Adipocyte (in vitro differentiated cells): ENCODE data around the gene CAMTA1.

ENCODE experiments used
- DNase-seq: peaks from one replicate; pipeline ENCODE4 v3.0.0-alpha.2; 2015; ENCODE audit warnings: low read depth
- H3K27me3 ChIP-seq: replicated peaks from 2 replicates; pipeline ENCODE4 v1.7.0; 2013; ENCODE audit warnings: mild to moderate bottlenecking, low read length, moderate library complexity; ENCODE audit not compliant: control insufficient read depth, insufficient read depth
- H3K36me3 ChIP-seq: 2 replicates; pipeline ENCODE4 v1.7.0; 2013; ENCODE audit warnings: low read length, mild to moderate bottlenecking, moderate library complexity; ENCODE audit not compliant: control insufficient read depth, insufficient read depth, severe bottlenecking
- H3K4me1 ChIP-seq: 2 replicates; pipeline ENCODE4 v1.7.0; 2013; ENCODE audit warnings: mild to moderate bottlenecking, low read length, moderate library complexity; ENCODE audit not compliant: control insufficient read depth, insufficient read depth
- H3K4me3 ChIP-seq: 2 replicates; pipeline ENCODE4 v1.7.0; 2013; ENCODE audit warnings: mild to moderate bottlenecking, low read length, moderate library complexity
- H3K9ac ChIP-seq: 2 replicates; pipeline ENCODE4 v1.7.0; 2013; ENCODE audit warnings: mild to moderate bottlenecking, low read length, moderate library complexity
- H3K9me3 ChIP-seq: 2 replicates; pipeline ENCODE4 v1.7.0; 2013; ENCODE audit warnings: mild to moderate bottlenecking, low read length, moderate library complexity; ENCODE audit not compliant: control insufficient read depth

Gene CAMTA1

DNA sequence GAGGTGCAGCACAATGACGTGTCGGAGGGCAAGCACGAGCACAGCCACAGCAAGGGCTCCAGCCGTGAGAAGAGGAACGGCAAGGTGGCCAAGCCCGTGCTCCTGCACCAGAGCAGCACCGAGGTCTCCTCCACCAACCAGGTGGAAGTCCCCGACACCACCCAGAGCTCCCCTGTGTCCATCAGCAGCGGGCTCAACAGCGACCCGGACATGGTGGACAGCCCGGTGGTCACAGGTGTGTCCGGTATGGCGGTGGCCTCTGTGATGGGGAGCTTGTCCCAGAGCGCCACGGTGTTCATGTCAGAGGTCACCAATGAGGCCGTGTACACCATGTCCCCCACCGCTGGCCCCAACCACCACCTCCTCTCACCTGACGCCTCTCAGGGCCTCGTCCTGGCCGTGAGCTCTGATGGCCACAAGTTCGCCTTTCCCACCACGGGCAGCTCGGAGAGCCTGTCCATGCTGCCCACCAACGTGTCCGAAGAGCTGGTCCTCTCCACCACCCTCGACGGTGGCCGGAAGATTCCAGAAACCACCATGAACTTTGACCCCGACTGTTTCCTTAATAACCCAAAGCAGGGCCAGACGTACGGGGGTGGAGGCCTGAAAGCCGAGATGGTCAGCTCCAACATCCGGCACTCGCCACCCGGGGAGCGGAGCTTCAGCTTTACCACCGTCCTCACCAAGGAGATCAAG lies 878.3 kb downstream of the CAMTA1 start:
- H3K4me1 ChIP-seq: no peaks in the 10 kb centered on the region
- no peak overlapping the region for H3K4me3 ChIP-seq
- no peaks in the 10 kb centered on the region for H3K9me3 ChIP-seq
- DNase-seq: no peak
- peaks cover 21% of the 10 kb centered on the region for H3K27me3 ChIP-seq
- no peak overlapping the region for H3K9ac ChIP-seq
- no peaks in the 10 kb centered on the region for H3K36me3 ChIP-seq

- no peaks in the 10 kb centered on the region for H3K9me3 ChIP-seq
- DNase-seq: no peak
- no peak overlapping the region for H3K9ac ChIP-seq
- no peaks in the 10 kb centered on the region for H3K36me3 ChIP-seq
- no peaks in the 10 kb centered on the region for H3K4me1 ChIP-seq
- peaks cover 21% of the 10 kb centered on the region for H3K27me3 ChIP-seq
- no peak overlapping the region for H3K4me3 ChIP-seq
Observed at GRCh38 chr1:7664147-7664892, 879.1 kb downstream of the CAMTA1 start.

GRCh38 chr1:7664893-7665250 lies 879.6 kb downstream of the CAMTA1 start:
- no peak for DNase-seq
- Histone ChIP-seq H3K9ac (no peak overlapping the region), H3K9me3 (no peaks in the 10 kb centered on the region), H3K4me1 (peaks cover 3% of the 10 kb centered on the region), H3K4me3 (no peak overlapping the region), H3K27me3 (peaks cover 21% of the 10 kb centered on the region), H3K36me3 (no peaks in the 10 kb centered on the region)

- H3K9me3 ChIP-seq: no peaks in the 10 kb centered on the region
- no peaks in the 10 kb centered on the region for H3K36me3 ChIP-seq
- no peak for DNase-seq
- H3K4me3 ChIP-seq: no peak overlapping the region
- peaks cover 12% of the 10 kb centered on the region for H3K4me1 ChIP-seq
- H3K27me3 ChIP-seq: peaks cover 19% of the 10 kb centered on the region
- H3K9ac ChIP-seq: no peak overlapping the region
Observed at GRCh38 chr1:7666249-7666648, 881.0 kb downstream of the CAMTA1 start.

GRCh38 chr1:7667159-7667558 lies 881.9 kb downstream of the CAMTA1 start:
- Histone ChIP-seq H3K9me3 (no peaks in the 10 kb centered on the region), H3K4me3 (no peak overlapping the region), H3K36me3 (no peaks in the 10 kb centered on the region), H3K9ac (no peak overlapping the region), H3K27me3 (peaks cover 16% of the 10 kb centered on the region), H3K4me1 (peaks cover 12% of the 10 kb centered on the region)
- no peak for DNase-seq

GRCh38 chr1:7667625-7668218 lies 882.5 kb downstream of the CAMTA1 start:
- H3K9ac ChIP-seq: no peak overlapping the region
- H3K4me3 ChIP-seq: no peak overlapping the region
- peaks cover 14% of the 10 kb centered on the region for H3K27me3 ChIP-seq
- no peaks in the 10 kb centered on the region for H3K9me3 ChIP-seq
- no peaks in the 10 kb centered on the region for H3K36me3 ChIP-seq
- DNase-seq: peak; percentile 94
- peaks cover 12% of the 10 kb centered on the region for H3K4me1 ChIP-seq

DNA sequence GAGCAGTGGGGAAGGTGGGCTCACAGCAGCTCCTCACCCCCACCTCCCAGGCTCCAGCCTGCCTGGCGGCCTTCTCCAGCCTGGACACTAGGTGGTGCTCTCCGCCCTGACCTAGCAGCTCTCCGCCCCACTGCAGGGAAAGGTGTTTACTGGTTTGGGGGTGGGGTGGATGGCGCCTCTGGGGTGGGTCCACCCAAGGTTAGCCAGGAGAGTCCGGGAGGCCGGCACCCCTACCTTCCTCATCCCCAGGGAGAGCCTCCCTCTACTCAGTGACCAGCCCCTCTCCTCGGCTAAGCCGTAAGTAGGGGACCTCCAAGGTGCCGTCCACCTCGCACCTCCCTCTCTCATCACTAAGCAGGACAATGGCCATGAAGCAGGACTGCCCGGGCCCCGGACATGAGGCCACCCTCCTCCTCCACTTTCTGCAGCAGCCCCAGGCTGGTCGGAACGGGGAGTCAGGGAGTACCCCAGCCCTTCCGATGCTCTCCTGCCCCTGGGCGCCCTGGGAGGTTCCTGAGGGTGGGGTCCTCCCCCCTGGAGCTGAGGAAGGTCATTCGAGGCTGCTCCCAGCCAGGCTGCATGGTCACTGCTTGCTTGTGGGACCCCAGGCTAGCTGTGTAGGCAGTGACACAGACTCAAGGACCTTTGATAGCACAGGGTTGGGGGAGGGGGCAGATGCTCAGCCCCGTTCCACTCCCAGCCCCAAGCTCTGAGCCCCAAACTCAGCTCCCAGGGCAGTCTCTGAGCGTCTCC lies 884.5 kb downstream of the CAMTA1 start:
- Histone ChIP-seq H3K4me1 (peaks cover 12% of the 10 kb centered on the region), H3K27me3 (peaks cover 24% of the 10 kb centered on the region), H3K36me3 (no peaks in the 10 kb centered on the region), H3K4me3 (no peak overlapping the region), H3K9me3 (no peaks in the 10 kb centered on the region), H3K9ac (no peak overlapping the region)
- DNase-seq: peak; percentile 61

DNA sequence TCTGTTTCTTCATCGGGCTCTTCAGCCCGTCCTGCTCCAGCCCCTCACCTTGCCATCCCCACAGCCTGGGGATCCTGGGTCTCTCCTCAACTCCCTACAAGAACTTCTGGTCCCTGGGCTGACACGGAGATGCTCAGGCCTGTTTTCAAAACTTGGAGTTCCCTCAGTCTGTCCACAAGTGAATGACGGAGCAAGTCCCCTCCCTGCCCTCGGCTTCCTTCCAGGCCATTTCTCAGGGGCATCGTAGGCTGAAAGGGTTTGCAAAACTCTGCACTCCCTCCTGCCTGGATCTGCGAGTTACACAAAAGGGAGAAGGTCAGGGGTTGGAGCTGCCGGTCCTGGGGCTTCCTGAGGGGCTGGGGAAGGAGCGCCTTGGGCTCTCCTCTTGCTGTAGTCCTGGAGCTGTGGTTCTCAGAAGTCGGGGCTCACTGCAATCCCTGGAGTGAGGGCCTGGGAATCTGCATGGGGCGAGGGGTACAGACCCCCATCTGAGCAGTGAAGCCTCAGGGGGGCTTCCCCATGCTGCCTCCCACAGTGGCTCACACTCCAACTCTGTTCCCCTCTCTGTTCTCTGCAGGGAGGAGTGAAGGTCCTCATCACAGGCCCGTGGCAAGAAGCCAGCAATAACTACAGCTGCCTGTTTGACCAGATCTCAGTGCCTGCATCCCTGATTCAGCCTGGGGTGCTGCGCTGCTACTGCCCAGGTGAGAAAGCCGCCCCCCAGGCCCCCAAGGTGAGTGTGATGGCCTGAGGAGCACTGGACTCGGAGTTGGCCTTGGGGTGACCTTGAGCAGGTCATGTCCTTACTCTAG lies 885.3 kb downstream of the CAMTA1 start:
- no peaks in the 10 kb centered on the region for H3K9me3 ChIP-seq
- no peak overlapping the region for H3K9ac ChIP-seq
- H3K4me3 ChIP-seq: no peak overlapping the region
- no peaks in the 10 kb centered on the region for H3K36me3 ChIP-seq
- DNase-seq: no peak
- H3K4me1 ChIP-seq: peaks cover 12% of the 10 kb centered on the region
- peaks cover 32% of the 10 kb centered on the region for H3K27me3 ChIP-seq

GRCh38 chr1:7671146-7671465 lies 885.9 kb downstream of the CAMTA1 start:
- H3K36me3 ChIP-seq: no peaks in the 10 kb centered on the region

GRCh38 chr1:7671676-7672075 lies 886.4 kb downstream of the CAMTA1 start:
- H3K36me3 ChIP-seq: no peaks in the 10 kb centered on the region
- DNase-seq: no peak
- H3K9ac ChIP-seq: no peak overlapping the region
- H3K9me3 ChIP-seq: no peaks in the 10 kb centered on the region
- peaks cover 39% of the 10 kb centered on the region for H3K27me3 ChIP-seq
- no peak overlapping the region for H3K4me3 ChIP-seq
- peaks cover 12% of the 10 kb centered on the region for H3K4me1 ChIP-seq

More at GRCh38 chr1:7671146-7671465, 885.9 kb downstream of the CAMTA1 start:
- Histone ChIP-seq H3K9me3 (no peaks in the 10 kb centered on the region), H3K4me1 (peaks cover 12% of the 10 kb centered on the region), H3K9ac (no peak overlapping the region), H3K27me3 (peaks cover 36% of the 10 kb centered on the region), H3K4me3 (no peak overlapping the region)
- DNase-seq: no peak
